GM12891 (cell line): ENCODE results near the gene POLR1G.
"Not testable (repeated sequence)": the region's sequence is repeated elsewhere in the genome, so short reads cannot be mapped to it uniquely, and the experiment has no call there.

Source experiments
- DNase-seq: peaks from one replicate; pipeline ENCODE4 v3.0.0; 2011; ENCODE audit warnings: low spot score; ENCODE audit not compliant: insufficient read length
- FAIRE-seq: peaks from 2 replicates; lab custom pipeline; 2011; peaks lifted over from hg19 to GRCh38; lab: Jason Lieb, UNC
- PAX5 ChIP-seq: IDR thresholded peaks from 2 replicates; pipeline ENCODE4 v1.6.1; 2011; ENCODE audit warnings: low read length, moderate library complexity, mild to moderate bottlenecking; ENCODE audit not compliant: insufficient read depth, severe bottlenecking
- POLR2A ChIP-seq: IDR thresholded peaks from 2 replicates; pipeline ENCODE4 v1.6.1; 2011; ENCODE audit warnings: low read depth, low read length, control low read depth
- POLR2AphosphoS5 ChIP-seq: IDR thresholded peaks from 2 replicates; pipeline ENCODE4 v1.6.1; 2011; ENCODE audit warnings: low read depth, low read length, control low read depth
- POU2F2 ChIP-seq: IDR thresholded peaks from 2 replicates; pipeline ENCODE4 v1.6.1; 2011; ENCODE audit warnings: low read depth, mild to moderate bottlenecking, control low read depth, low read length, moderate library complexity
- SPI1 ChIP-seq: IDR thresholded peaks from 2 replicates; pipeline ENCODE4 v1.6.1; 2011; ENCODE audit warnings: low read depth, low read length, control low read depth
- TAF1 ChIP-seq: IDR thresholded peaks from 2 replicates; pipeline ENCODE4 v1.6.1; 2011; ENCODE audit warnings: low read depth, low read length, control low read depth

POLR1G gene

GRCh38 chr19:45408121-45408520, 1.7 kb downstream of the POLR1G start:
- FAIRE-seq (no peak), DNase-seq (no peak)
- TF ChIP-seq POLR2A (no peak), POU2F2 (no peak), SPI1 (no peak), POLR2AphosphoS5 (no peak), PAX5 (no peak), TAF1 (no peak)

GRCh38 chr19:45408830-45409556, 2.5 kb downstream of the POLR1G start:
- FAIRE-seq, result no peak
- TF ChIP-seq POLR2AphosphoS5, result no peak
- TF ChIP-seq POLR2A, result no peak
- no peak for TF ChIP-seq POU2F2
- no peak for TF ChIP-seq SPI1
- TF ChIP-seq TAF1, result no peak
- no peak for TF ChIP-seq PAX5
- DNase-seq, result no peak

GRCh38 chr19:45409557-45409920, 3.1 kb downstream of the POLR1G start:
- FAIRE-seq, result no peak
- DNase-seq, result no peak
- TF ChIP-seq POLR2AphosphoS5, result no peak
- no peak for TF ChIP-seq POLR2A
- TF ChIP-seq PAX5, result no peak
- TF ChIP-seq POU2F2, result no peak
- TF ChIP-seq SPI1, result no peak
- TF ChIP-seq TAF1, result no peak

- DNase-seq, FAIRE-seq: not testable (repeated sequence)
These were observed 3.9 kb downstream of the POLR1G start for GRCh38 chr19:45410330-45410729.

- DNase-seq (no peak), FAIRE-seq (no peak)
- no peak for TF ChIP-seq POU2F2
- no peak for TF ChIP-seq PAX5
- no peak for TF ChIP-seq SPI1
- no peak for TF ChIP-seq POLR2AphosphoS5
- no peak for TF ChIP-seq POLR2A
- TF ChIP-seq TAF1, result no peak
These were observed 7.1 kb downstream of the POLR1G start for GRCh38 chr19:45413497-45413896.

GRCh38 chr19:45414468-45414867, 8.0 kb downstream of the POLR1G start:
- FAIRE-seq (no peak), DNase-seq (no peak)
- no peak for TF ChIP-seq POU2F2
- TF ChIP-seq POLR2A, result no peak
- TF ChIP-seq TAF1, result no peak
- TF ChIP-seq POLR2AphosphoS5, result no peak
- no peak for TF ChIP-seq SPI1
- no peak for TF ChIP-seq PAX5

GRCh38 chr19:45417151-45417550, 10.7 kb downstream of the POLR1G start:
- TF ChIP-seq TAF1 (no peak), SPI1 (no peak)
- FAIRE-seq, result no peak
- no peak for DNase-seq

GRCh38 chr19:45418802-45419201, 12.4 kb downstream of the POLR1G start:
- DNase-seq, result no peak
- TF ChIP-seq TAF1 (no peak), PAX5 (no peak), POLR2A (no peak), POLR2AphosphoS5 (no peak), POU2F2 (no peak), SPI1 (no peak)
- peak; percentile 26 for FAIRE-seq

GRCh38 chr19:45419396-45419795, 13.0 kb downstream of the POLR1G start:
- DNase-seq (peak; percentile 79), FAIRE-seq (peak; percentile 94)
- TF ChIP-seq POLR2A (no peak), POU2F2 (no peak), SPI1 (peak; percentile 100), POLR2AphosphoS5 (0 out of 2 replicates have a peak, but pooled peaks have one; percentile 34), TAF1 (no peak), PAX5 (peak; percentile 31)

- DNase-seq, result no peak
- TF ChIP-seq SPI1, result no peak
- no peak for TF ChIP-seq PAX5
- TF ChIP-seq POLR2AphosphoS5, result no peak
- no peak for TF ChIP-seq TAF1
- TF ChIP-seq POU2F2, result no peak
- TF ChIP-seq POLR2A, result no peak
- no peak for FAIRE-seq
These were observed 13.5 kb downstream of the POLR1G start for GRCh38 chr19:45419895-45420294.

GRCh38 chr19:45420356-45420755, 13.9 kb downstream of the POLR1G start:
- FAIRE-seq (no peak), DNase-seq (no peak)
- TF ChIP-seq POLR2A, result no peak
- TF ChIP-seq POLR2AphosphoS5, result no peak
- TF ChIP-seq POU2F2, result no peak
- TF ChIP-seq TAF1, result no peak
- TF ChIP-seq PAX5, result no peak
- TF ChIP-seq SPI1, result no peak
